ENCODE measurements around the gene SLC15A2. TPM values are rescaled to one million over a fixed set of nuclear protein-coding genes. Genes with fewer than 3 reads are reported as not detected.
"Not testable (repeated sequence)": the region's sequence is repeated elsewhere in the genome, so short reads cannot be mapped to it uniquely, and the experiment has no call there.

Gene SLC15A2
- total RNA-seq (1.0 TPM), polyA plus RNA-seq (3.2 TPM)
- long read RNA-seq, donor 1: 0 reads
- long read RNA-seq, donor 2, partial matches to known transcripts: 0 of 1 reads
- long read RNA-seq, donor 2, other reads (novel, unspliced or antisense): 0 of 1 reads
- long read RNA-seq, donor 3: 0 reads
- long read RNA-seq, donor 4: 0 reads
- long read RNA-seq, donor 5, partial matches to known transcripts: 0 of 1 reads
- long read RNA-seq, donor 5, other reads (novel, unspliced or antisense): 0 of 1 reads
- long read RNA-seq, donor 6, partial matches to known transcripts: 0 of 1 reads
- long read RNA-seq, donor 6, other reads (novel, unspliced or antisense): 0 of 1 reads
- long read RNA-seq, donor 7: 0 reads
- long read RNA-seq, donor 8: 0 reads
- long read RNA-seq, donor 9: 0 reads
- long read RNA-seq, donor 10: 0 reads

GRCh38 chr3:121894301-121894990, at the start of gene SLC15A2:
SLC15A2 (plus strand) TSS chr3:121894401; CDS start chr3:121894477, 76 bp downstream.
- H3K4me3 ChIP-seq (ENCODE audit: low read length in 2 of 2): no peak within 1 kb of the TSS
- no peak within 1 kb of the TSS for H3K27ac ChIP-seq (ENCODE audit: low read depth in 1 of 2, low read length in 1 of 2)
- no peaks in the 10 kb centered on the region for H3K4me1 ChIP-seq (ENCODE audit: control insufficient read depth in 2 of 2, insufficient read depth in 2 of 2, low read length in 2 of 2)
- no peaks in the 10 kb centered on the region for H3K36me3 ChIP-seq (ENCODE audit: control insufficient read depth in 2 of 2, insufficient read depth in 2 of 2, low read length in 1 of 2)
- H3K9me3 ChIP-seq (ENCODE audit: control insufficient read depth in 2 of 2, insufficient read depth in 1 of 2, low read length in 1 of 2): no peaks in the 10 kb centered on the region
- no peak for DNase-seq (ENCODE audit: low read depth in 6 of 9, low spot score in 9 of 9)
- WGBS: 88% methylated on average over 3 of the region's 3 CpGs
- H3K27me3 ChIP-seq (ENCODE audit: control insufficient read depth in 2 of 2, insufficient read depth in 1 of 2, low read length in 1 of 2): no peaks in the 10 kb centered on the region

GRCh38 chr3:121844892-121845291, 49.3 kb upstream of the SLC15A2 start:
- WGBS: 98% methylated on average over 7 of the region's 7 CpGs
- H3K4me1 ChIP-seq (ENCODE audit: control insufficient read depth in 2 of 2, insufficient read depth in 2 of 2, low read length in 2 of 2): no peaks in the 10 kb centered on the region
- no peaks in the 10 kb centered on the region for H3K27me3 ChIP-seq (ENCODE audit: control insufficient read depth in 2 of 2, insufficient read depth in 1 of 2, low read length in 1 of 2)
- no peak for DNase-seq (ENCODE audit: low read depth in 6 of 9, low spot score in 9 of 9)
- H3K27ac ChIP-seq (ENCODE audit: low read depth in 1 of 2, low read length in 1 of 2): no peak overlapping the region
- H3K9me3 ChIP-seq (ENCODE audit: control insufficient read depth in 2 of 2, insufficient read depth in 1 of 2, low read length in 1 of 2): no peaks in the 10 kb centered on the region
- no peak overlapping the region for H3K4me3 ChIP-seq (ENCODE audit: low read length in 2 of 2)
- H3K36me3 ChIP-seq (ENCODE audit: control insufficient read depth in 2 of 2, insufficient read depth in 2 of 2, low read length in 1 of 2): no peaks in the 10 kb centered on the region

DNA sequence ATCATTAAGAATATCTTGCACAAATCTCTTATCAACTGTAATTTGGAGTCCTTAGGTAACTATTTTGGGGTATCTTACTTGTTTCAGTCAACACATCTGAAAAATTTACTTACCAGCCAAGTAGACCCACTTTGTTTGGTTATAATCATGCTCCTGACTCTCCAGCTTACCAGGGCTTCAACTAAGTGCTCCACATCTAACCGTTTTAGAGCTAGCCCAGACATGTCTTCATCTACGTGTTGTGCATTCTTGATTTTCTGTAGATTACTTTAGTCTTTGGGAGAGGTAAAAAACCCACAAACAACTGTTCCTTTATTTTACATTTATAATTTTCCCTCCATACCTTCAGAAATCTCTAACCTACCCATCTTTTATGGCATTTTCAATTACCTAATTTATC, 41.9 kb upstream of the SLC15A2 start:
- no peaks in the 10 kb centered on the region for H3K36me3 ChIP-seq (ENCODE audit: control insufficient read depth in 2 of 2, insufficient read depth in 2 of 2, low read length in 1 of 2)
- 94% methylated on average over 2 of the region's 2 CpGs for WGBS
- H3K27ac ChIP-seq (ENCODE audit: low read depth in 1 of 2, low read length in 1 of 2): no peak overlapping the region
- H3K27me3 ChIP-seq (ENCODE audit: control insufficient read depth in 2 of 2, insufficient read depth in 1 of 2, low read length in 1 of 2): no peaks in the 10 kb centered on the region
- H3K9me3 ChIP-seq (ENCODE audit: control insufficient read depth in 2 of 2, insufficient read depth in 1 of 2, low read length in 1 of 2): no peaks in the 10 kb centered on the region
- H3K4me3 ChIP-seq (ENCODE audit: low read length in 2 of 2): no peak overlapping the region
- no peaks in the 10 kb centered on the region for H3K4me1 ChIP-seq (ENCODE audit: control insufficient read depth in 2 of 2, insufficient read depth in 2 of 2, low read length in 2 of 2)
- no peak for DNase-seq (ENCODE audit: low read depth in 6 of 9, low spot score in 9 of 9)

- WGBS: 89% methylated on average over 5 of the region's 5 CpGs
- DNase-seq (ENCODE audit: low read depth in 6 of 9, low spot score in 9 of 9): peak in 1 of 9 donors; percentile 19
- H3K27me3 ChIP-seq (ENCODE audit: control insufficient read depth in 2 of 2, insufficient read depth in 1 of 2, low read length in 1 of 2): no peaks in the 10 kb centered on the region
- no peak overlapping the region for H3K4me3 ChIP-seq (ENCODE audit: low read length in 2 of 2)
- no peaks in the 10 kb centered on the region for H3K9me3 ChIP-seq (ENCODE audit: control insufficient read depth in 2 of 2, insufficient read depth in 1 of 2, low read length in 1 of 2)
- H3K4me1 ChIP-seq (ENCODE audit: control insufficient read depth in 2 of 2, insufficient read depth in 2 of 2, low read length in 2 of 2): no peaks in the 10 kb centered on the region
- no peak overlapping the region for H3K27ac ChIP-seq (ENCODE audit: low read depth in 1 of 2, low read length in 1 of 2)
- H3K36me3 ChIP-seq (ENCODE audit: control insufficient read depth in 2 of 2, insufficient read depth in 2 of 2, low read length in 1 of 2): no peaks in the 10 kb centered on the region
Observed at GRCh38 chr3:121855555-121855954, 38.6 kb upstream of the SLC15A2 start.

DNA sequence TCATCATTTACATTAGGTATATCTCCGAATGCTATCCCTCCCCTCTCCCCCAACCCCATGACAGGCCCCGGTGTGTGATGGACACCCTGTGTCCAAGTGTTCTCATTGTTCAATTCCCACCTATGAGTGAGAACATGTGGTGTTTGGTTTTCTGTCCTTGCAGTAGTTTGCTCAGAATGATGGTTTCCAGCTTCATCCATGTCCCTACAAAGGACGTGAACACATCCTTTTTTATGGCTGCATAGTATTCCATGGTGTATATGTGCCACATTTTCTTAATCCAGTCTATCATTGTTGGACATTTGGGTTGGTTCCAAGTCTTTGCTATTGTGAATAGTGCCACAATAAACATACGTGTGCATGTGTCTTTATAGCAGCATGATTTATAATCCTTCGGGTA, 36.4 kb upstream of the SLC15A2 start:
- H3K4me3 ChIP-seq (ENCODE audit: low read length in 2 of 2); H3K4me1 ChIP-seq (ENCODE audit: control insufficient read depth in 2 of 2, insufficient read depth in 2 of 2, low read length in 2 of 2); H3K27ac ChIP-seq (ENCODE audit: low read depth in 1 of 2, low read length in 1 of 2); H3K36me3 ChIP-seq (ENCODE audit: control insufficient read depth in 2 of 2, insufficient read depth in 2 of 2, low read length in 1 of 2); DNase-seq (ENCODE audit: low read depth in 6 of 9, low spot score in 9 of 9); H3K9me3 ChIP-seq (ENCODE audit: control insufficient read depth in 2 of 2, insufficient read depth in 1 of 2, low read length in 1 of 2); H3K27me3 ChIP-seq (ENCODE audit: control insufficient read depth in 2 of 2, insufficient read depth in 1 of 2, low read length in 1 of 2): not testable (repeated sequence)
- 97% methylated on average over 4 of the region's 5 CpGs for WGBS

GRCh38 chr3:121863247-121863646, 31.0 kb upstream of the SLC15A2 start:
- peaks cover 3 to 11% of the 10 kb centered on the region in 2 donors for H3K9me3 ChIP-seq (ENCODE audit: control insufficient read depth in 2 of 2, insufficient read depth in 1 of 2, low read length in 1 of 2)
- H3K36me3 ChIP-seq (ENCODE audit: control insufficient read depth in 2 of 2, insufficient read depth in 2 of 2, low read length in 1 of 2); H3K4me3 ChIP-seq (ENCODE audit: low read length in 2 of 2); DNase-seq (ENCODE audit: low read depth in 6 of 9, low spot score in 9 of 9); H3K27me3 ChIP-seq (ENCODE audit: control insufficient read depth in 2 of 2, insufficient read depth in 1 of 2, low read length in 1 of 2); H3K27ac ChIP-seq (ENCODE audit: low read depth in 1 of 2, low read length in 1 of 2); H3K4me1 ChIP-seq (ENCODE audit: control insufficient read depth in 2 of 2, insufficient read depth in 2 of 2, low read length in 2 of 2): not testable (repeated sequence)
- WGBS: 97% methylated on average over 9 of the region's 9 CpGs

- H3K9me3 ChIP-seq (ENCODE audit: control insufficient read depth in 2 of 2, insufficient read depth in 1 of 2, low read length in 1 of 2): peaks cover 3 to 11% of the 10 kb centered on the region in 2 donors
- H3K36me3 ChIP-seq (ENCODE audit: control insufficient read depth in 2 of 2, insufficient read depth in 2 of 2, low read length in 1 of 2): peaks cover 0 to 4% of the 10 kb centered on the region in 2 donors
- DNase-seq (ENCODE audit: low read depth in 6 of 9, low spot score in 9 of 9): no peak
- H3K27ac ChIP-seq (ENCODE audit: low read depth in 1 of 2, low read length in 1 of 2): no peak overlapping the region
- H3K4me3 ChIP-seq (ENCODE audit: low read length in 2 of 2): no peak overlapping the region
- no peaks in the 10 kb centered on the region for H3K4me1 ChIP-seq (ENCODE audit: control insufficient read depth in 2 of 2, insufficient read depth in 2 of 2, low read length in 2 of 2)
- H3K27me3 ChIP-seq (ENCODE audit: control insufficient read depth in 2 of 2, insufficient read depth in 1 of 2, low read length in 1 of 2): no peaks in the 10 kb centered on the region
Observed at GRCh38 chr3:121863801-121864200, 30.4 kb upstream of the SLC15A2 start.

DNA sequence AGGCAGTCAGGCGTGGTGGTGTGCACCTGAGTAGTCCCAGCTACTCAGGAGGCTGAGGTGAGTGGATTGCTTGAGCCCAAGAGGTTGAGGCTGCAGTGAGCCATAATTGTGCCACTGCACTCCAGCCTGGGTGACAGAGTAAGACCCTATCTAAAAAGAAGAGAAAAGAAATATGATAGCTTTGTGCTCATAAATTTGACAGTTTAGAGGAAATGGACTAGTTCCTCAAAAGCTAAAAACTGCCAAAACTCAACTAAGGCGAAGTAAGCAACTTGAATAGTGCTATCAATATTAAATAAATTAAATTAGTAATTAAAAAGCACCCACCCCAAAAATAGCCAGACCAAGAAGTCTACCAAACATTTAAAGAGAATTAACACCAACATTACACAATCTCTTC, 24.5 kb upstream of the SLC15A2 start:
- Histone ChIP-seq H3K27me3 (ENCODE audit: control insufficient read depth in 2 of 2, insufficient read depth in 1 of 2, low read length in 1 of 2) (no peaks in the 10 kb centered on the region), H3K9me3 (ENCODE audit: control insufficient read depth in 2 of 2, insufficient read depth in 1 of 2, low read length in 1 of 2) (peaks cover 0 to 3% of the 10 kb centered on the region in 2 donors), H3K4me1 (ENCODE audit: control insufficient read depth in 2 of 2, insufficient read depth in 2 of 2, low read length in 2 of 2) (no peaks in the 10 kb centered on the region), H3K36me3 (ENCODE audit: control insufficient read depth in 2 of 2, insufficient read depth in 2 of 2, low read length in 1 of 2) (no peaks in the 10 kb centered on the region), H3K27ac (ENCODE audit: low read depth in 1 of 2, low read length in 1 of 2) (no peak overlapping the region), H3K4me3 (ENCODE audit: low read length in 2 of 2) (no peak overlapping the region)
- DNase-seq (ENCODE audit: low read depth in 6 of 9, low spot score in 9 of 9): no peak
- 95% methylated on average over 2 of the region's 2 CpGs for WGBS

DNA sequence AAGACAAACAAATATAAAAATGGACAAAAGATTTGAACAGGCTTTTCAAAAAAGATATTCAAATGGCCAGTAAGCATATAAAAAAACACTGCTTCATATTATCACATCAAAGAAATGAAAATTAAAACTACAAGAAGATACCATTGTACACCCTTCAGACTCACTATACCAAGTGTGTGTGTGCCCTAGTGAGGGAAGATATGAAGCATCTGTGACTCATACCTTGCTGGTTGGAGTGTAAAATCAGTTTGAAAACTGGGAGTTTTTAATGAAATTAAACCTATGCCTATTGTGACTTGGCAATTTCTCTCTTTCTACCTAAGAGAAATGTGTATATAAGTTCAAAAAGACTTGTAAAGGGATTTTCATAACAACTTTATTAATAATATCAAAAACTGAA, 23.5 kb upstream of the SLC15A2 start:
- H3K4me1 ChIP-seq (ENCODE audit: control insufficient read depth in 2 of 2, insufficient read depth in 2 of 2, low read length in 2 of 2): no peaks in the 10 kb centered on the region
- DNase-seq (ENCODE audit: low read depth in 6 of 9, low spot score in 9 of 9): no peak
- H3K4me3 ChIP-seq (ENCODE audit: low read length in 2 of 2): no peak overlapping the region
- no peaks in the 10 kb centered on the region for H3K27me3 ChIP-seq (ENCODE audit: control insufficient read depth in 2 of 2, insufficient read depth in 1 of 2, low read length in 1 of 2)
- peaks cover 0 to 3% of the 10 kb centered on the region in 2 donors for H3K9me3 ChIP-seq (ENCODE audit: control insufficient read depth in 2 of 2, insufficient read depth in 1 of 2, low read length in 1 of 2)
- no peak overlapping the region for H3K27ac ChIP-seq (ENCODE audit: low read depth in 1 of 2, low read length in 1 of 2)
- H3K36me3 ChIP-seq (ENCODE audit: control insufficient read depth in 2 of 2, insufficient read depth in 2 of 2, low read length in 1 of 2): no peaks in the 10 kb centered on the region
